Stimulated activated CD4-positive, alpha-beta T cell treated with anti-CD3 and anti-CD28 coated beads, Interleukin-15, amount 100 ng/mL, for 48 hours (primary cell): ENCODE data around the gene IFI27L1.

ENCODE experiments used
- DNase-seq, 2 donors: peaks; one replicate each; pipeline ENCODE4 v3.0.0-alpha.2; 2020; ENCODE audit warnings: low read depth in 2 of 2

IFI27L1 gene

GRCh38 chr14:94132285-94132887, 51.3 kb downstream of the IFI27L1 start:
- DNase-seq, result peak in 1 of 2 donors; percentile 54

- no peak for DNase-seq
Measured at GRCh38 chr14:94135476-94135875, 54.4 kb downstream of the IFI27L1 start.

- peak; percentile 71 to 83 for DNase-seq
Measured at GRCh38 chr14:94136575-94137331, 55.6 kb downstream of the IFI27L1 start.

GRCh38 chr14:94138251-94138650, 57.1 kb downstream of the IFI27L1 start:
- no peak for DNase-seq

- DNase-seq, result no peak
Measured at GRCh38 chr14:94139006-94139405, 57.9 kb downstream of the IFI27L1 start.

GRCh38 chr14:94139421-94139820, 58.3 kb downstream of the IFI27L1 start:
- DNase-seq, result no peak

GRCh38 chr14:94142247-94142646, 61.1 kb downstream of the IFI27L1 start:
- DNase-seq, result no peak

- DNase-seq, result no peak
Measured at GRCh38 chr14:94142836-94143235, 61.7 kb downstream of the IFI27L1 start.

GRCh38 chr14:94143239-94143638, 62.1 kb downstream of the IFI27L1 start:
- no peak for DNase-seq

- no peak for DNase-seq
Measured at GRCh38 chr14:94143711-94144110, 62.6 kb downstream of the IFI27L1 start.

GRCh38 chr14:94144765-94145164, 63.7 kb downstream of the IFI27L1 start:
- no peak for DNase-seq

GRCh38 chr14:94145902-94146527, 64.9 kb downstream of the IFI27L1 start:
- no peak for DNase-seq
